Measurements from ENCODE around the gene SLX9. TPM values are rescaled to one million over a fixed set of nuclear protein-coding genes. Genes with fewer than 3 reads are reported as not detected.

SLX9 gene
- polyA plus RNA-seq, 1 of the 3 experiments (the other 2 are of a cell fraction), result 42.9 TPM

GRCh38 chr21:44958471-44959191 lies 18.8 kb downstream of the SLX9 start:
- peaks cover 29% of the 10 kb centered on the region for H3F3A ChIP-seq (replicated peaks; ENCODE audit: insufficient read depth)
- H3K36me3 ChIP-seq (replicated peaks in 1 of 2; ENCODE audit: control insufficient read depth in 1 of 2, insufficient read depth in 2 of 2, low read length in 1 of 2), result peaks cover 19 to 45% of the 10 kb centered on the region in 2 experiments
- H3K9me3 ChIP-seq, result no peaks in the 10 kb centered on the region
- H3K79me2 ChIP-seq (ENCODE audit: insufficient read depth), result peaks cover 30% of the 10 kb centered on the region; the same call in 1 of the 2 replicates
- H4K20me1 ChIP-seq (ENCODE audit: insufficient read depth), result no peaks in the 10 kb centered on the region
- WGBS (ENCODE audit: low lambda C conversion rate), result 78% methylated on average over 13 of the region's 28 CpGs
- DNase-seq, result peak; percentile 80
- CTCF ChIA-PET, result interaction anchor here (1.3 to 16.8 kb wide), 6 partner anchors 9 to 180 kb away, joined by 4 to 357 read pairs (median 8); no protein-coding TSS in a partner anchor
- peak overlapping the region; percentile 52; the same call in 1 of the 2 replicates for H3K4me2 ChIP-seq
- no peaks in the 10 kb centered on the region for H3K9me2 ChIP-seq
- H3K27me3 ChIP-seq (ENCODE audit: insufficient read depth), result no peaks in the 10 kb centered on the region
- H3K4me3 ChIP-seq (ENCODE audit: low read depth in 2 of 2, low read length in 1 of 2), result no peak overlapping the region
- TF ChIP-seq JUND (IDR thresholded peaks at IDR 0.05), result no peak
- 0 out of 2 replicates have a peak, but pooled peaks have one; percentile 15 for TF ChIP-seq RCOR1 (IDR thresholded peaks at IDR 0.05; ENCODE audit: low read length)
- peak; percentile 67 for TF ChIP-seq MXI1 (IDR thresholded peaks at IDR 0.05; ENCODE audit: low read depth, low read length)
- no peak for TF ChIP-seq MAX (IDR thresholded peaks at IDR 0.05; ENCODE audit: low read depth)
- no peak for TF ChIP-seq CHD2 (IDR thresholded peaks at IDR 0.05; ENCODE audit: low read length, partially characterized antibody)
- no peak for TF ChIP-seq SMC3 (IDR thresholded peaks at IDR 0.05; ENCODE audit: low read depth, low read length)
- H2AFZ ChIP-seq (ENCODE audit: low read depth), result no peak overlapping the region
- POLR2A ChIA-PET, result no interaction called here
- H3K4me1 ChIP-seq (ENCODE audit: control insufficient read depth in 1 of 2, insufficient read depth in 2 of 2, low read depth in 1 of 2, low read length in 1 of 2), result peaks cover 9 to 17% of the 10 kb centered on the region in 2 experiments; a peak in 3 of 4 replicates
- peak overlapping the region; percentile 20 to 35; a peak in 3 of 4 replicates for H3K27ac ChIP-seq (ENCODE audit: low read depth in 2 of 2, low read length in 1 of 2)
- H3K9ac ChIP-seq, result no peak overlapping the region

GRCh38 chr21:44959376-44960091 lies 19.7 kb downstream of the SLX9 start:
- peaks cover 24 to 41% of the 10 kb centered on the region in 2 experiments for H3K36me3 ChIP-seq (replicated peaks in 1 of 2; ENCODE audit: control insufficient read depth in 1 of 2, insufficient read depth in 2 of 2, low read length in 1 of 2)
- TF ChIP-seq USF1 (IDR thresholded peaks at IDR 0.05; ENCODE audit: borderline replicate concordance, low read depth) (no peak), PBX3 (IDR thresholded peaks at IDR 0.05) (no peak), RAD21 (IDR thresholded peaks at IDR 0.05; ENCODE audit: low read length) (no peak), GATA2 (CRISPR knock-in tag; IDR thresholded peaks at IDR 0.05) (no peak), MXI1 (IDR thresholded peaks at IDR 0.05; ENCODE audit: low read depth, low read length) (no peak), NFIC (IDR thresholded peaks at IDR 0.05; ENCODE audit: borderline replicate concordance) (no peak), EP300 (IDR thresholded peaks at IDR 0.05; ENCODE audit: borderline replicate concordance in 1 of 2, low read depth in 1 of 2, low read length in 1 of 2) (no peak), EZH2phosphoT487 (IDR thresholded peaks at IDR 0.05; ENCODE audit: borderline replicate concordance, low read depth) (no peak), RXRA (IDR thresholded peaks at IDR 0.05; ENCODE audit: borderline replicate concordance, low read depth) (no peak), RFX5 (IDR thresholded peaks at IDR 0.05; ENCODE audit: low read length) (no peak), TAF1 (IDR thresholded peaks at IDR 0.05; ENCODE audit: borderline replicate concordance, low read depth, low read length) (no peak), MEF2A (IDR thresholded peaks at IDR 0.05; ENCODE audit: borderline replicate concordance, low read depth) (no peak), SIN3A (IDR thresholded peaks at IDR 0.05; ENCODE audit: borderline replicate concordance, low read depth, low read length) (no peak), SMC3 (IDR thresholded peaks at IDR 0.05; ENCODE audit: low read depth, low read length) (no peak), NRF1 (IDR thresholded peaks at IDR 0.05; ENCODE audit: low read depth, low read length) (no peak), CHD2 (IDR thresholded peaks at IDR 0.05; ENCODE audit: low read length, partially characterized antibody) (no peak), POLR2AphosphoS5 (IDR thresholded peaks at IDR 0.05; ENCODE audit: low read depth, low read length) (no peak), TCF12 (IDR thresholded peaks at IDR 0.05) (no peak), FOXM1 (IDR thresholded peaks at IDR 0.05; ENCODE audit: low read depth) (no peak), FOXJ3 (CRISPR knock-in tag; IDR thresholded peaks at IDR 0.05) (no peak)
- peaks cover 34% of the 10 kb centered on the region for H3F3A ChIP-seq (replicated peaks; ENCODE audit: insufficient read depth)
- no peak overlapping the region for H2AFZ ChIP-seq (ENCODE audit: low read depth)
- no peaks in the 10 kb centered on the region for H3K9me3 ChIP-seq
- peaks cover 38% of the 10 kb centered on the region; the same call in 1 of the 2 replicates for H3K79me2 ChIP-seq (ENCODE audit: insufficient read depth)
- no peak overlapping the region for H3K4me3 ChIP-seq (ENCODE audit: low read depth in 2 of 2, low read length in 1 of 2)
- peak overlapping the region; percentile 8 to 35; a peak in 2 of 4 replicates for H3K27ac ChIP-seq (ENCODE audit: low read depth in 2 of 2, low read length in 1 of 2)
- ChIA-PET CTCF (interaction anchor here (1.0 to 16.8 kb wide), 6 partner anchors 10 to 179 kb away, joined by 3 to 357 read pairs (median 7); no protein-coding TSS in a partner anchor), POLR2A (no interaction called here)
- WGBS (ENCODE audit: low lambda C conversion rate), result 87% methylated on average over 13 of the region's 26 CpGs
- no peaks in the 10 kb centered on the region for H3K9me2 ChIP-seq
- H3K4me2 ChIP-seq, result peak overlapping the region; percentile 52; the same call in 1 of the 2 replicates
- H4K20me1 ChIP-seq (ENCODE audit: insufficient read depth), result no peaks in the 10 kb centered on the region
- no peak overlapping the region for H3K9ac ChIP-seq
- no peaks in the 10 kb centered on the region for H3K27me3 ChIP-seq (ENCODE audit: insufficient read depth)
- DNase-seq, result no peak
- H3K4me1 ChIP-seq (ENCODE audit: control insufficient read depth in 1 of 2, insufficient read depth in 2 of 2, low read depth in 1 of 2, low read length in 1 of 2), result peaks cover 9 to 17% of the 10 kb centered on the region in 2 experiments; a peak in 3 of 4 replicates

Data from SK-N-SH (cell line).